NCI-H146 (cell line): ENCODE measurements around the gene GBF1.

Source experiments
- DNase-seq: peaks from one replicate; lab custom pipeline; 2025; lab: John Stamatoyannopoulos, UW

Gene GBF1

GRCh38 chr10:102409604-102410428, 164.5 kb downstream of the GBF1 start:
- DNase-seq = no peak

- no peak for DNase-seq
Observed at GRCh38 chr10:102410429-102411073, 165.2 kb downstream of the GBF1 start.

DNA sequence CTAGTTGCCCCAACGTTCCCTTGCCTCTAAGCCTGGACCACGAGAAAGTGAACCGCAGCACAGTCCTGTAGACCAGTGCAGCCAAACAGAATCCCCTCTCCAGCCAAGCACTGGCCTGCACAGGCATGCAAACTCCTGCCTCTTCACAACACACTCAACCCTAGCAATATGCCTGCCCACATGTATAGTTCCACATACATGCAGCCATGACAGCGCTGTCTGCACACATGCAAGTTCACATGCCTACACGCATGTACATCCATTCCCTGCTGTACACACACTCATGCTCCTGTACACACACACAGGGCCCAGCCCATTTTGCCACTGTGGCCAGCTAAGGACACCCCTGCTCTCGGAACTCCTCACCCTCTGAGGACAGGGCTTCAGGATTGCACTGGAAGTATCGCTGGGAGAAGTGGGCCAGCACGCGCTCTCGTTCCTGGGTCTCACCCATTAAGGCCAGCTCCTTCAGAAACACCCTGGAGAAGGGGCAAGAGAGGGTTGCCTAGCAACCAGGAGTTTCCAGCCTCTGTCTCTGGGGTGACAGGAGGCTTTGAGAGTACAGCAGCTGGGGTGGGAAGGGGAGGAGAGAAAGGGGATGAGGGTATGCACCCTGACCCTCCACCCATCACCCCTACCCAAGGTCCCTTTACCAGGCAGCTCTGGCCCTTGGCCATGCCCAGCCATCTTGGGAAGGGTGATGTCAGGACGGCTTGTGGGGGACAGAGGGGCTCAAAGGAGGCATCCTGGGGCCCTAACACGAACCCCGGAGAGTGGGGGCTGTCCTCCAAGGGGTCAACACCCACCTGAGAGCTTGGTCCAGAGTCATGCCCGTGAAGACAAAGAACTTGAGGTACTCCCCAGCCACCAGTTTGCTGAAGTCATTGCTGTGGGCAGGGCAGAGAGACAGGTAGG, 166.3 kb downstream of the GBF1 start:
- DNase-seq = no peak

GRCh38 chr10:102412293-102412692, 167.0 kb downstream of the GBF1 start:
- DNase-seq = no peak

DNA sequence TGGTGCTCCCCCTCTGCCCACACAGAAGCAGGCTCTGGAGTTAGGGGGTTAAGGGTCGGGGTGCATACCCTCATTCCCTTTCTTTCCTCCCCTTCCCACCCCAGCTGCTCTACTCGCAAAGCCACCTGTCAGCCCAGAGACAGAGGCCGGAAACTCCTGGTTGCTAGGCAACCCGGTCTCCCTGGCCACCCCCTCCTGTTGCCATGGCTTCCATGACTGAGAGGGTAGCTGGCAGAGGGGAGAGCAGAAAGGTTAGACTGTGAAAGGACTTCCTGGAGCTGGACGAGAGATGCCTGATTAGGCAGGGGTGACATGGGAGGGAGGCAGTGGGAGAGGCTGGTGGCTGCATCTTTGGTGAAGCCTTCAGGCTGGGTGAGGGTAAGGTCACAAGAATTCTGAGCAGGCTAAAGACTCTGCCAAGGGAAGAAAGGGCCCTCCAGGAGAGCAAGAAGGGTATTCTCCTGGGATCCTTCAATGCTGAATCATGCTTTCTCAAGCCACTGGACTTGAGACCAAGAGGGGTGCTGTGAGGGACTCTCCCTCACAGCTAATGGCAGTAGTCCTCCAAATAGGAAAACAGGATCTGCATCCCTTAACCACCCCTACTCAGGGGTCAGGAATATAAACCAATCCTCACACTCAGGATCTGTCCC, 167.8 kb downstream of the GBF1 start:
- DNase-seq = peak; percentile 93

DNA sequence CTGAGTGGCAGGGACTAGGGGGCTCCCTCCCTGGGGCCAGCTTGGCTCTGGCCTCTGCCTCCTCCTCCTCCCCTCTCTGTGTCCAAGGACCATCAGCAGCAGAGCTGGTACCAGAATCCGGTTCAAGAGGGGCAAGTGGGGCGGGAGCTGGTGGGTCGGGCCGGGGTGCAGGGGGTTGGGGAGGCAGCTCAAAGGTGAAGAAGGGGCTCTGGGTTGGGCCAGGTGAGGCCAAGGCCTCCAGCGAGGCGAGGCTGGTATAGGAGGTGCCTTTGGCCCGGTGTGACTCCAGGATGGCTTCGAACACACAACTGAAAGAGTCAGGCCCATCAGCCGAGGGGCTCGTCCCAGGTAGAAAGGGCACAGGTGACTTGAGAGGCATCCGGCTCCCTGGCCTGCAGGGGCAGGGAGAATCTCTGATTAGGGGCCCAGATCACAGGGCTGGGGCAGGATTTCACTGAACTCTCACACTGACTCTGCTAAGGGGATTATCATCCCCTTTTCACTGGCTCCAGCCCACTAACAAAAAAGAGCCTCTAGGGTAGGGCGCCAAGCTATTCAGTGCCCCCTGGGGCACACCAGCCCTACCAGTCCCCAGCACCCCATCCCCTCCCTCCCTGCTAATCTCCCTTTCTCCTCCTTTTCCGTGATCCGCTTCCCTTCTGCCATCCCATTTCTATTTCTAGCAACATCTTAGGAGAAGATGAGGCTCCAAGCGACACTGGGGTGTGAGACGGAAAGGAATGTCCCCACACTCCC, 168.7 kb downstream of the GBF1 start:
- no peak for DNase-seq

DNA sequence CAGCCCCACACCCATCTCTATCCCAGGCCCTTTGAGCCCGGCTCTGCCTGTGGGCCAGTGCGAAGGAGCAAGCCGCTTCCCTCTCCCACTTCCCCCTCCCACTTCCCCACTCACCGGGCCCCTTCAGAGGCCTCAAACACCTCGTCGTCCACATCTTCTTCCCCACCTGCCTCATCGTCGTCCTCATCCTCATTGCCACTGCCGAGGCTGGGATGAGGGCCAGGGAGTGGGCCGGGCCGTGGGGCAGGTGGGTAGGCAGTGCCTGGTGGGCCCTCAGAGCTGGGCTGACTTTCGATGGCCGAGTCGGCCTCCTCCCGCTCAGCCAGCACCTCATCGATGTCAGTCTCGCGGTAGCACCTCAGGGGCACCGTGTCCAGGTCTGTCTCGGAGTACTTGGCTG, 169.4 kb downstream of the GBF1 start:
- no peak for DNase-seq

DNA sequence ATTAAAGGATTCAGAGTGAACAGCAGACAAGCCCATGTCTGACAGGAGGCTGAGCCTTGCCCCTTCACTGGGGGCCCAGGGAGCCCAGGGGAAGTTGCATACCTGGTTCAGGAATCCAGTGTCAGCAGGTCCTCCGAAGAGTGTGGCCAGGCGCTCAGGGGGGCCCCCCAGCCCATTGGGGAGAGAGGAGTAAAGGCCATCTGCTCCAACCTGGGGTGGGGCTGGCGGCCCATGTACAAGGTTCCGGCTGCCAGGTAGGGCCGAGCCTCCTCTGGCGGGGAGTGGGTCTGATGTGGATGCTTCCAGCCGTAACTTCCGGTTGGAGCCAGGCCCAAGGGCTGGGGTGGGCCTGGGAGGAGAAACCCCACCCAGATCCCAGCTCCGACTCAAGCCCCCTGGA, 171.0 kb downstream of the GBF1 start:
- no peak for DNase-seq

DNA sequence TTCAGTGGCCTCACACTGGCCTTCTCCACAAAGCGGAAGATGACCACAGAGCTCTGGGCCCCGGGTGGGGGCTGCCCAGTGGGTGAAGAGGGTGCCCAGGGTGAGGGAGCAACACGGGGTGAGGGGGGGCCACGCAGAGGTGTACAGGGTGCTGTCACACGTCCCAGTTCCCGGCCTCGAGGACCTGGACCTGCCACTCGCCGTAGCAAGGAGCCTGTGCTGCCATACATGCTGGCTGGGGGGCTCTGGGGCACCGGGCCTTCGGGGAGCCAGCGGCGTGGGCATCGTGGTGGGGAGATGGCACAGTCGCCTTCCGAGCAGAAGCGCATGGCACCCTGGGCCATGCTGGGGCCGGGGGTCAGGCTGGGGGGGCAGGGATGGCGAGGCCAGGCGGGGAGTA, 171.4 kb downstream of the GBF1 start:
- DNase-seq = no peak

GRCh38 chr10:102418622-102419268, 173.4 kb downstream of the GBF1 start, which contains the start of gene PSD:
Gene PSD, minus strand, starts transcription at chr10:102418785. Its CDS starts 1,747 bp downstream, at chr10:102417038.
- DNase-seq = peak; percentile 88

DNA sequence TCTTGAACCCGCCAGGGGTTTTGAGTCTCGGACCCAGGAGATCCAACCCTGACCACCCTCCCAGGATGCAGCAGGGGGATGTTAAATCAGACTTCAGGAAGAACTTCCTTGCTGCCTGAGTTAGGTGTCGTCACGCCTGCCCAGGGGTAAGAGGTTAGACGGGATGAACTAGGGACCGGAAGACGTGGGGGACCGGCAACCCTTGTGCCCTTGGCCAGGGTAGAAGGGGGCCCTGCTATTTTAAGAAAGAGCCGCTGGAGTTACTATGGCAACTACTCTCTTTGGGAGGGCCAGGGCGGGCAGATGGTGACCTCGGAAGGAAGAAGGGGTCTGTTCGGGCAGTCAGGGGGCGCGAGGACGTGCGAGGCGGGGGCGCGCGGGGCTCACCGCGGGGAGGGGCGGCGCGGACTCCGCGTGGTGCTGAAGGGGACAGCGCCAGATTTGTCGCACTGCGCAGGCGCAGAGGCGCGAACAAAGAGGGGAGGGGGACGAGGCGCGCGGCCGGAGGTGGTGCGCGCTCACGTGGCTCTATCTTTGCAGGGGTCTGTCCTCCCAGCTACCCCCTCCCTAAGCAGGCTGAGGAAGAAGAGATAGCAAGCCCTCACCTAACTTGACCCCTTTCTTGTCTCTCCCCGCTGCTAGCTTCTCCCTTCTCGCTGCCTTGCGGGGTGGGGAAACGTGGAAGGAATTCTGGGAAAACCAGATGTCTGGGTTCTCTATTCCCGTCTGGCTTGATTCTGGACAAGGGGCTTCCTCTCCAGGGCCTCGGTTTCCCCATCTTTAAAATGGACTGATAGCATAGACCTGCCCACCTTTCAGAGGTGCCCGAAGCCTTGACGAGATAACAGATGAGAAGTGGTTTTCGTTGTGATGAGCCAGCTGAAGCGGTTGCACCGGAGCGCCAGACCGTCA, 174.2 kb downstream of the GBF1 start:
- DNase-seq = peak; percentile 87

GRCh38 chr10:102420181-102420713, 174.9 kb downstream of the GBF1 start:
- DNase-seq = no peak

GRCh38 chr10:102420714-102421506, 175.6 kb downstream of the GBF1 start, which contains the start of gene FBXL15:
Gene FBXL15, plus strand, starts transcription at chr10:102420836. Its CDS starts 294 bp downstream, at chr10:102421130.
- DNase-seq = peak; percentile 96

GRCh38 chr10:102421507-102421756, 176.1 kb downstream of the GBF1 start:
- DNase-seq = no peak

DNA sequence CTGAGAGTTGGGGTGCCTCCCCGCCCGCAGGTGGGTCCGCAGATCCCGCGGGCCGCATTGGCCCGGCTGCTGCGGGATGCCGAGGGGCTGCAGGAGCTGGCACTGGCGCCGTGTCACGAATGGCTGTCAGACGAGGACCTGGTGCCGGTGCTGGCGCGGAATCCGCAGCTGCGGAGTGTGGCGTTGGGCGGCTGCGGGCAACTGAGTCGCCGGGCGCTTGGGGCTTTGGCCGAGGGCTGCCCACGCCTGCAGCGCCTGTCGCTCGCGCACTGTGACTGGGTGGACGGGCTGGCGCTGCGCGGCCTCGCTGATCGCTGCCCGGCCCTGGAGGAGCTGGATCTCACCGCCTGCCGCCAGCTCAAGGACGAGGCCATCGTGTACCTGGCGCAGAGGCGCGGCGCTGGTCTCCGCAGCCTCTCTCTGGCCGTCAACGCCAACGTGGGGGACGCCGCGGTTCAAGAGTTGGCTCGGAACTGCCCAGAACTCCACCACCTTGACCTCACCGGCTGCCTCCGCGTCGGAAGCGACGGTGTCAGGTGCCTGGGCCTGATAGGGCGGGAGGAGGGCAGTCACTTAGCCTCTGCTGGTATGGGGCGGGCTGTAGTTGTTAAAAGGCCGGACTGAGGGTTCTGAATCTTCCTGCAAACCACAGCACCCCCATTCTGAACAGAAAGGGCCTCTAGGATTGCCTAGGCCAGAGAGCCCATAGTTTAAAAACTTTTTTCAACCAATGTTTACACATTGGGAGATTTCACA, 176.6 kb downstream of the GBF1 start:
- DNase-seq = peak; percentile 28

- DNase-seq = no peak
Observed at GRCh38 chr10:102422545-102423129, 177.3 kb downstream of the GBF1 start.

- DNase-seq = no peak
Observed at GRCh38 chr10:102423372-102423968, 178.1 kb downstream of the GBF1 start.
